Measurements from ENCODE around the gene HOXD3.

Gene HOXD3

GRCh38 chr2:176155356-176156044 is 1.6 kb upstream of the HOXD3 start:
- H3K36me3 ChIP-seq (ENCODE audit: control insufficient read depth, insufficient read depth, low read length), result no peaks in the 10 kb centered on the region
- DNase-seq (ENCODE audit: extremely low read depth, insufficient read length), result no peak
- H3K4me3 ChIP-seq (replicated peaks; ENCODE audit: low read depth, low read length), result no peak overlapping the region
- TF ChIP-seq CTCF (IDR thresholded peaks at IDR 0.05; ENCODE audit: insufficient read depth, low read length, poor library complexity, severe bottlenecking), result no peak
- peaks cover 1% of the 10 kb centered on the region; the same call in 1 of the 2 replicates for H3K27me3 ChIP-seq (replicated peaks; ENCODE audit: control insufficient read depth, insufficient read depth, low read length)

GRCh38 chr2:176156301-176156806 is 753 bp upstream of the HOXD3 start:
- Histone ChIP-seq H3K27me3 (replicated peaks; ENCODE audit: control insufficient read depth, insufficient read depth, low read length) (no peaks in the 10 kb centered on the region; the same call in 1 of the 2 replicates), H3K36me3 (ENCODE audit: control insufficient read depth, insufficient read depth, low read length) (no peaks in the 10 kb centered on the region), H3K4me3 (replicated peaks; ENCODE audit: low read depth, low read length) (no peak overlapping the region)
- DNase-seq (ENCODE audit: extremely low read depth, insufficient read length), result no peak
- no peak for TF ChIP-seq CTCF (IDR thresholded peaks at IDR 0.05; ENCODE audit: insufficient read depth, low read length, poor library complexity, severe bottlenecking)

GRCh38 chr2:176157499-176158185 is 535 bp downstream of the HOXD3 start:
- Histone ChIP-seq H3K4me3 (replicated peaks; ENCODE audit: low read depth, low read length) (no peak overlapping the region), H3K36me3 (ENCODE audit: control insufficient read depth, insufficient read depth, low read length) (no peaks in the 10 kb centered on the region), H3K27me3 (replicated peaks; ENCODE audit: control insufficient read depth, insufficient read depth, low read length) (peaks cover 1% of the 10 kb centered on the region; the same call in 1 of the 2 replicates)
- no peak for TF ChIP-seq CTCF (IDR thresholded peaks at IDR 0.05; ENCODE audit: insufficient read depth, low read length, poor library complexity, severe bottlenecking)
- DNase-seq (ENCODE audit: extremely low read depth, insufficient read length), result no peak

GRCh38 chr2:176158186-176158591 is 1.1 kb downstream of the HOXD3 start:
- no peak for TF ChIP-seq CTCF (IDR thresholded peaks at IDR 0.05; ENCODE audit: insufficient read depth, low read length, poor library complexity, severe bottlenecking)
- DNase-seq (ENCODE audit: extremely low read depth, insufficient read length), result no peak
- Histone ChIP-seq H3K36me3 (ENCODE audit: control insufficient read depth, insufficient read depth, low read length) (no peaks in the 10 kb centered on the region), H3K4me3 (replicated peaks; ENCODE audit: low read depth, low read length) (no peak overlapping the region), H3K27me3 (replicated peaks; ENCODE audit: control insufficient read depth, insufficient read depth, low read length) (peaks cover 1% of the 10 kb centered on the region; the same call in 1 of the 2 replicates)

GRCh38 chr2:176158855-176159662 is 2.0 kb downstream of the HOXD3 start:
- no peak for DNase-seq (ENCODE audit: extremely low read depth, insufficient read length)
- H3K27me3 ChIP-seq (replicated peaks; ENCODE audit: control insufficient read depth, insufficient read depth, low read length), result peaks cover 1% of the 10 kb centered on the region; the same call in 1 of the 2 replicates
- H3K4me3 ChIP-seq (replicated peaks; ENCODE audit: low read depth, low read length), result no peak overlapping the region
- no peaks in the 10 kb centered on the region for H3K36me3 ChIP-seq (ENCODE audit: control insufficient read depth, insufficient read depth, low read length)
- no peak for TF ChIP-seq CTCF (IDR thresholded peaks at IDR 0.05; ENCODE audit: insufficient read depth, low read length, poor library complexity, severe bottlenecking)
